GM19397 (cell line): Measurements from ENCODE around the gene HGS.
A peak's percentile ranks its signal among the peaks of the same experiment; 100 is the strongest.
"Not testable (repeated sequence)": the region's sequence is repeated elsewhere in the genome, so short reads cannot be mapped to it uniquely, and the experiment has no call there.

Source experiments
- ATAC-seq: cut with Tn5 transposase; IDR thresholded peaks from one replicate; pipeline ENCODE4 v1.9.1; 2021; ENCODE audit warnings: mild to moderate bottlenecking, moderate library complexity; ENCODE audit not compliant: unreplicated experiment

HGS gene

DNA sequence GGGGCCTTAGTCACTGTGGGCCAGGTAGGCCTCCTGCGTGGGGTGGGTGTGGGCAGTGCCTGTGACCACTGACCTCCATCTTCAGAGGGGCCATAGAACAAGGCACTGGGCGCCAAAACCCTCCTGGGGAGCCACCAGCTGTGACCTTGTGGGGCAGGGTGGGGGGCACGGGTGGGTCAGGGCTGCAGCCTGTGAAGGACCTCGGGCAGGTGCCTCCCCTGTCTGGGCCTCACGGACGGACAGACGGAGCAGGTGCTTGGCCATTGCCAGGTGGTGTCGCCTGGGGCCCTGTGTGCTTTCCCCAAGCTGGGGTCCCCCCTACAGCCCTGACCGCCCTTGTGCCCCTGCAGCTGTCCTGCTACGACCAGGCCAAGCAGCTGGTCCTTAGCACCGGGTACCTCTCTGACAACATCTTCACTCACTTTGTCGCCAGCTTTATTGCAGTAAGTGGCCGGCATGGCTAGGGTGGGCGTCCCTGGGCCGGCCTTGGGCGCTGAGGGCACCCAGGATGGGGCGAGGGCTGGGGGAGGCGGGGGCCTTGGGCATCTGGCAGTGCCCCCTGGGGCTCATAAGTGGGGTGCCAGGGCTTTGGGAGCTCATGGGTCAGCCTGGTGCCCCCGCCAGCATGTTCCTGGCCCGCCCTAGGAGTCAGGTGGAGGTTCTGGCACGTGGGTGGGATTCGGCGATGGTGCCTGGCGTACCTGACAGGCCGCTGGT lies 33.4 kb downstream of the HGS start:
- no peak for ATAC-seq

DNA sequence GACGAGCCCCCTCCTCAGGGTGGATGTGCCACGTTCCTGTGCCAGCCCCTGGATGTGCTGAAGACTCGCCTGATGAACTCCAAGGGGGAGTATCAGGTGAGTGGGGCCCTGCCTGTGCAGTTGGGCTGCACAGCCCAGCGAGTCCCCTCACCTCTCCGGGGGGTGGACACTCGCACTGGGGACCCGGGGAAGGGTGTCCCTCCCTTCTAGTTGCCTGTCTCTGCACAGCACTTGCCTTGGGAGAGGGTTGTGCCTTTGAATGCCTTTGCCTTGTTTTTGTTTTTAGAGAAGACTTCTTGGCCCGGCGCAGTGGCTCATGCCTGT lies 33.9 kb downstream of the HGS start:
- no peak for ATAC-seq

DNA sequence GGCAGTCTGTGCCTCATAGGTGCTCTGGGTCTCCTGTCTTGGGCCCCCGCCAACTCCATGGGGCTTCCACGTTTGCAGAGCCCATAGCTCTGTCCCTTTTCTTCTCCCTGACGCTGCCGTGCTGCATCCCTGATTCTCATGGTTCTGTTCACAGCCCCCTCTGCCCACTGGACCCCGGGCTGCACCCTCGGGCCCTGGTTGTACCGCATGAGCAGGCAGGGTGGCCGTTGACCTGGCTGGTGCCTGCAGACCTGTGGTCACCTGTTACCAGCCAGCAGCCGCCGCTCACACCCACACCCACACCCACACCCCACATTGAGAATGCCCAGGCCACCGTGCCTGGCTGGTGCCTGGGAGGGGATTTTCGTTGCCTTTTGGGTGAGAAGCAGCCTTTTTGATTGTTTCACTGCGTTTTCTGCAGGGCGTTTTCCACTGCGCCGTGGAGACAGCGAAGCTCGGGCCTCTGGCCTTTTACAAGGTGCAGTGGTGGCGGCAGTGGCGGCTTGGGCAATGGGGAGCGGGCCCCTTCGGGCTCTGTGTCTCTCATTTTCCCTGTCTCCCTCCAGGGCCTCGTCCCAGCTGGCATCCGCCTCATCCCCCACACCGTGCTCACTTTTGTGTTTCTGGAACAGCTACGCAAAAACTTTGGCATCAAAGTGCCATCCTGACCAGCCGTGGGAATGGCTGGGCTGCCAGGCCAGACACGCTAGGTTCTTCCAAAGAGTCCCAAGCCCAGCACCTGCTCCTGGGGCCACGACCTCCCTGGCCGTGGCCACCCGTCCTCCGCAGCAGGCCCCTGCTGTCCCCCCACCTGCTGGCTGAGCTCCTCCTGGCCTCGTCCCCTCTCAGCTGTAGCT lies 35.8 kb downstream of the HGS start:
- ATAC-seq: no peak

DNA sequence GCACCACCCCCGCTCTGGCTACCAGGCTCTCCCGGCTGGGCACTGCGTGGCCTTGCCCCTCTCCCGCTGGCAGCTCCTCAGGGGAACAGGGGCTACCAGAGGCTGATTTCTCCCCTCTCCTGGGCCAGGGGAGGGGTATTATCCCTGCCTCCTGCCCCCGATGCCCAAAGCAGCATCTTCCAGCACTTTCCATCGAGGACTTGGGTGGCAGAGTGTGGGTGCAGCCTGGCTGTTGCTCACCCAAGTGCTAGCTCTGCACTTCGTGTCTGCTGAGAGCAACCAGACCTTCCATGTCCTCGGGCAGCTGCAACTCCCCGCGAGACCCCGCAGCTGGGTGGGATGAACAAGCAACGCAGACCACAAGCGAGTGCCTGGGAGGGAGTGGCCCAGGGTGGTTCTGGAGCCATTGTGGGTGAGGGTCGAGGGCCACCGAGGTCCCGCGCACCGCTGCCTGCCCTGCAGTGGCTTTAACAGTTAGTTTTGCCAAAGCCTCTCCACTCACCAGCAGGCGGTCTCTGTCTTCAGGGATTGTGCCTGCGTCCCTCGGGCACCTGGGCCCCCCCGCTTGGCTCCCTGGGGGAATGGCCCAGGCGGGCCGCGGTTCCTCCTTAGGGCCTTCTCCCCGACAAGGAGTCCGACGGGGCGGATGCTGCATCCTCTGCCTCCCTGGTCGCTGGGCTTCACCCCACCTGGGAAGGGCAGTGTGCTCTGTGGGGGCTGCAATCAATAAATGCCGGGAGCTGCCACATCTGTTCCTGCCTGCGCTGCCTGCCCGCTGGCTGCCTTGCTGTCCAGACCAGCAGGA lies 36.7 kb downstream of the HGS start:
- ATAC-seq: no peak

DNA sequence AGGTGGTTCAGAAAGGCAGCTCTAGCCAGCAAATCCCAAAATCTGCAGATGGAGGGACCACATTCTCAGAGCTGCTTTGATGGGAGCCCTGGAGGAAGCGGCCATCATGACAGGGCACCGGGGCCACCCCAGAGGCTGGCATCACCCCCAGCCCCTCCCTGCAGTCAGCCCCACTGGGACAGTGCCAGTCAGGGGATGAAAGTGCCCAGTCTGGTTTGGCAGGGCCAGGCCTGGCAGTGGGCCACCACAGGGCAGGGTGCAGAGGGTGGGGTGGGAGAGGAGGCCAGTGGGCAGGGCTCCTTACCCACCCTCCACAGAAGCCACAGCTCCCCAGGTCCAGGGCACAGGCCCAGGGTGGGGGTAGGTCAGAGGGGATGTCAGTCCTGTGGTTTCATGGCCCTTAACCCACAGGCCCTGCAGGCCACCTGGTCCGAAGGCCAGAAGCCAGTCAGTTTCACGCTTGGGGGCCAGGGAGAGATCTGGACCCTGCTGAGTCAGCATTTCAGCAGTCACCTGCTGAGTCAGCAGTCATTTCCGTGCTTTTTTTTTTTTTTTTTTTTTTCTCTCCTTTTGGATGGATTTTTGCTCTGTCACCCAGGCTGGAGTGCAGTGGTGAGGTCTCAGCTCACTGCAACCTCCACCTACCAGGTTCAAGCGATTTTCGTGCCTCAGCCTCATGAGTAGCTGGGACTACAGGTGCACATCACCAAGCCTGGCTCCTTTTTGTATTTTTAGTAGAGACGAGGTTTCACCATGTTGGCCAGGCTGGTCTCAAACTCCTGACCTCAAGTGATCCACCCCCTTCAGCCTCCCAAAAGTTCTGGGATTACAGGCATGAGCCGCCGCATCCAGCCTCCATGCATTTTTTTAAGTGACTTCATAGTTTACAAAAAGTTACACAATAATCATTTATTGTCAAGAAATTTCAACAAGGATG lies 38.6 kb downstream of the HGS start:
- no peak for ATAC-seq

DNA sequence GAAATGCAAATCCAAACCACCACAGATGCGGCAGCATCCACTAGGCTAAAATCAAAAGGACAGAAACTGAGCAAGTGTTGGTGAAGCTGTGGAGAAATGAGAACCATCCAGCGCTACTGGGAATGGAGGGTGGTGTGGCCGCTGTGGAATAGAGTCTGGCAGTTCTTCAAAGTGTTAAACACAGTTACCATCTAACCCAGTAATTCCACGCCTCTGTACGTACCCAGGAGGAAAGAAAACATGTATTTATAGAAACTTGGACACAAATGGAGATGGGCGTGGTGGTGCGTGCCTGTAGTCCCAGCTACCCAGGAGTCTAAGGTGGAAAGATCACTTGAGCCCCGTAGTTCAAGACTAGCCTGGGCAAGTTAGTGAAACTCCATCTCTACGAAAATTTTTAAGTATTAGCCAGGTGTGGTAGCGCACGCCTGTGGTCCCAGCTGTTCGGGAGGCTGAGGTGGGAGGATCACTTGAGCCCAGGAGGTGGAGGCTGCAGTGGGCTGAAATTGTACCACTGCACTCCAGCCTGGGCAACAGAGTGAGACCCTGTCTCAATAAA lies 39.9 kb downstream of the HGS start:
- no peak for ATAC-seq

DNA sequence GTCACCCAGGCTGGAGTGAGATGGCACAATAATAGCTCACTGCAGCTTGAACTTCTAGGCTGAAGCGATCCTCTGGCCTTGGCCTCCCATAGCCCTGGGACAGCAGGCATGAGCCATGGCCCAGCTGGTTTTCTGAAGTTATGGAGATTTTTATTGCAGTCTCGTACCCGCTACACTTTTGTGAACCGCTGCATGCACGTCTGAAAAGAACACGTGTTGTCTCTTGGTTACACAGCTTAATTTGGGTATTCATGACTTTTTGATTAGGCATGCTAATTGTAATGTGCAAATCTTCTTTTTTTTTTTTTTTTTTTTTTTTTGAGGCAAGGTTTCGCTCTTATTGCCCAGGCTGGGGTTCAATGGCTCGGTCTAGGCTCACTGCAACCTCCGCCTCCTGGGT lies 41.6 kb downstream of the HGS start:
- no peak for ATAC-seq

DNA sequence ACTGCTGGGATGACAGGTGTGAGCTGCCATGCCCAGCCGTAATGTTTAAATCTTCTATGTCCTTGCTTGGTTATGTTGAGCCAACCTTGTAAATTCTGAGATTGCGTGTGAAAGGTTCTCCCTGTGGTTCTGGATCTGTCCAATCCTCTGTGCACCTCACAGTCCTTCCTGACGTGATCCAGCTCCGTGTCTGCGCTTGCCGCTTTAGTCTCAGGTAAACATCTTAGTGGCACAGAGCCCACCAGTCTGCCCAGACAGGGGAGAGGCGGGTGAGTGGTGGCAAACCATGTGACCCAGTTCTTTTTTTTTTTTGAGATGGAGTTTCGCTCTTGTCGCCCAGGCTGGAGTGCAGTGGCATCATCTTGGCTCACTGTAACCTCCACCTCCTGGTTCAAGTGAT lies 42.2 kb downstream of the HGS start:
- no peak for ATAC-seq

DNA sequence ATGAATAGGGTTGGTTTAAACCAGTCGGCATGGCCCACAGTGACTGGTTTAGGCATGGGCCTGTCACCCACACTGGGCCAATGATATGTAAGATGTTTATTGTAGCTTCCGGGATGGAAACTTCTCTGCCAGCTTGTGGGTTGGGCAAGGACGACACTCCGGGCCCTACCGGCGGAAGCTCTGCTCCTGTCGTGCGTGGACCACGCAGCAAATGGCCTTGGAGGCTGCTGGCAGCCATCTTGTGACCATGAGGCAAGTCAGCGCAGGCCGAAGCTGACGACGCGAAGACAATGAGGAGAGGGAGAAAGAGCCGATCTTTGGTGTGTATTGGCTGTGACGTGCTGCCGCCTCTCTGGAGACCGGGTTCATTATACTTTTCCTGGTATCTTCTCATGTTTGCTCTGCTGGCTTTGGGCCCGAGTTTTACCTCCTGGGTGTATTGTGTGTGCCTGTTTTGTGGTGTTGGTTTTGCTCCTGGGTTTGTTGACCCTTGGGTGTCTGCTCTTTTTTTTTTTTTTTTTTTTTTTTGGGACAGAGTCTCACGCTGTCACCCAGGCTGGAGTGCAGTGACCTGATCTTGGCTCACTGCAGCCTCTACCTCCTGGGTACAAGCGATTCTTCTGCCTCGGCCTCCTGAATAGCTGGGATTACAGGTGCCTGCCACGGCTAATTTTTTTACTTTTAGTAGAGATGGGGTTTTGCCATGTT lies 43.7 kb downstream of the HGS start:
- ATAC-seq: no peak

DNA sequence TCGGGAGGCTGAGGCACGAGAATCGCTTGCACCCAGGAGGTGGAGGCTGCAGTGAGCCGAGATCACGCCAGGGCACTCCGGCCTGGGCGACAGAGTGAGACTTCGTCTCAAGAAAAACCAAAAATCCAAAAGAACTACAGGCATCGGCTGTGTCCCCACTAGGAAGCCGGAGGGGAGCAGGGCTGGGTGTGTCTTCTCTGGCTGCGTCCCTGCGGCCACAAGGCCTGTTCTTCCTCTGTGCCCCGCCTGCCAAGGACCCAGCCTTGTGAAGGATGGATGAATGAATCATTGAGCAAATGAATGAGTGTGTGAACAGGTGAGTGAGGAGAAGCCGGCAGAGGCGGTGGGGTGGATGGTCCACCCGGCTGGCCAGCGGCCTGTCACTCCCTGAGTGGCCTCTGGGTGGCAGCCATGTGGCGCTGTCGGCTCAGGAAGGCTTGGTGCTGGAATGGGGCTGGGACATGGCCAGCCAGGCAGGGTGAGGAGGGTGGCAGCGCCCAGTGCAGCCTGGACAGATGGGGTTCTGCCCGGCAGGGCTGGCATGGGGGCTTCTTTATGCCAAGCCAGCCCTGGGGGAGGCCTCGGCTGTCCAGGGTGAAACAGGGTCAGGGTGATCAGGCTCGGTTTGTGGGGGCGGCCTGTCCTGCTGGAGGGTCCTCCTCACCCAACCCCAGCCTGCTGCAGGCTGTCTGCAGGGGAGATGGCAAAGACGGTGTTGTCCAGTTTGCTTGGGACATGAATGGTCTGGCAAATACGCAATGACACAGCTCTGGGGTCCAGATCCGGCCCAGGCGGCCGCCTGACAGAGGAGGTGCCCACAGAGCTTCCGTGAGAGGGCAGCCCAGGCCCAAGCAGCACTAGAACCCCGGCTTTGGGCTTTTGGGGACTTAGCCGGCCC lies 49.9 kb downstream of the HGS start:
- ATAC-seq: peak; percentile 44

DNA sequence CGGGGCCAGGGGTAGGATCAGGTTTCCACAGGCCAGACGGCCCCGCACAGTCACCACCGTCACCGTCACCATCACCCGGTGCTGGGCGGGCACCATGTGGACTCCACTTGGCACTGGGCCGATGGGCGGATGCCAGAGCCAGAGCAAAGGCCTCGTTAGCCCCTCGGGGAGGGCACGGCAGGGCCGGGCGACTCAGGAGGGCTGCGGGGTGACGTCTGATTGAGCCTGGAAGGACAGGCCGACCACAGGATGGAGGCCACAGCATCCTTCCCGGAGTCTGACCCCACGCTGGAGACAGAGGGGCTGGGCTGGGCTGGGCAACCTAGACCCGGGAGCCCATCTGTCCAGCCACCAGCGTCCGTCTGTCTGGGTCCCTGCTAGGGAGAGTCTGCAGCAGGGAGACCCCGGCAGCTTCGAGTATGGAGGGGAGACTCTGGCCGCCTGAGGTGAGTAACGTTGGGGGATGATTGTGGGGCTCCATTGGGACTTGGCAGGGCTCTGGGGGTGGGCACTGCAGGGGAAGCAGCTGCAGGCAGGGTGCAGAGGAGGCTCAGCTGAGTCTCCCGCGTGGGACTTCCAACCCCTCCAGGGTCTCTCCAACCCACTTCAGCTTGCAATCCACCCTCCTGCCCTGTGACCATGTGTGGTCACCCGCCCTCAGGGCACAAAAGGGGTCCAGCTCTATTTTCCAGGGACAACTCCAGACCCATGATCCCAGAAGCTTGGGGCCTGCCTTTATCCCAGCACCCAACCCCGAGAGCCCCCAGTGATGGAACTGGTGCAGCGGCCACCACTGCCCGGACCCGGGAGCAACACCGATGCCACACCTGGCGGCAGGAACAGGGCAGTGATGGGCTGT lies 50.8 kb downstream of the HGS start:
- ATAC-seq: no peak

DNA sequence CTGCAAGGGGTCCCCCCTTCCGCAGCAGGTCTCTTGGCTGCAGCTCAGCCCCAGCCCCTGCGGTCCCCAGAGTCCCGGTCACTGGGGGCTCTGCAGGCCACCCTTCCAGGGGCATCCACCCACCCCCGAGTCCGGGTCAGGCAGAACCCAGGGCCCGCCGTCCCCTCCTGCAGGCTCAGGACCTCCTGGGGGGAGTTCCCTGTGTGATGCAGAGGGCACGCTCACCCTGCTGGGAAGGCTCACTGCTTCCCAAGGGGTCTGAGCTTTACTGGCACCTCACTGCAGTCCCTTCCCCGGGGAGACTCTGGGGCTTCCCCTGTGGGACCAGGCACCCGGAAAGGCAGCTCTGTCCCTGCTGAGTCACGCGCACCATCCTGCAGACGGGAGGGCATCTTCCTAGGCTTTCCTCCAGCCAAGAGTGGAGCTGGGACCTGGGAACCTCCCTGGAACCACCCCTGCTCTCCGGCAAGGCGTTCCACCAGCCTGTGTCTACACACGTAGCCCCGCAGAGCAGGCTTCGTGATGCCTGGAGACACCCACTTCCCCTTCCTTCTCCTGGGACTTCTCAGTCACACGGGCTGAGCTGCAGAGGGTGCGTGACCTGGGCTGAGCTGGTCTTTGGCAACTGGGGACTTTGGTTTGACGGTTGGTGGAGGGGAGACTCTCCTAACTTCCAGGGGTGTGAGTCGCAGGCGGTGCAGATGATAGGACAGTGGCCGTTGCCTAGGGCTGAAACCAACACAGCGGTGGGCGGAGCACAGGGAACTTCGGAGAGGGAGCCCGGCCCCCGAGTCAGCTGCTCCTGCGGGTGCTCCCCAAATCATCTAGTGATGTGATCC lies 51.7 kb downstream of the HGS start:
- no peak for ATAC-seq

DNA sequence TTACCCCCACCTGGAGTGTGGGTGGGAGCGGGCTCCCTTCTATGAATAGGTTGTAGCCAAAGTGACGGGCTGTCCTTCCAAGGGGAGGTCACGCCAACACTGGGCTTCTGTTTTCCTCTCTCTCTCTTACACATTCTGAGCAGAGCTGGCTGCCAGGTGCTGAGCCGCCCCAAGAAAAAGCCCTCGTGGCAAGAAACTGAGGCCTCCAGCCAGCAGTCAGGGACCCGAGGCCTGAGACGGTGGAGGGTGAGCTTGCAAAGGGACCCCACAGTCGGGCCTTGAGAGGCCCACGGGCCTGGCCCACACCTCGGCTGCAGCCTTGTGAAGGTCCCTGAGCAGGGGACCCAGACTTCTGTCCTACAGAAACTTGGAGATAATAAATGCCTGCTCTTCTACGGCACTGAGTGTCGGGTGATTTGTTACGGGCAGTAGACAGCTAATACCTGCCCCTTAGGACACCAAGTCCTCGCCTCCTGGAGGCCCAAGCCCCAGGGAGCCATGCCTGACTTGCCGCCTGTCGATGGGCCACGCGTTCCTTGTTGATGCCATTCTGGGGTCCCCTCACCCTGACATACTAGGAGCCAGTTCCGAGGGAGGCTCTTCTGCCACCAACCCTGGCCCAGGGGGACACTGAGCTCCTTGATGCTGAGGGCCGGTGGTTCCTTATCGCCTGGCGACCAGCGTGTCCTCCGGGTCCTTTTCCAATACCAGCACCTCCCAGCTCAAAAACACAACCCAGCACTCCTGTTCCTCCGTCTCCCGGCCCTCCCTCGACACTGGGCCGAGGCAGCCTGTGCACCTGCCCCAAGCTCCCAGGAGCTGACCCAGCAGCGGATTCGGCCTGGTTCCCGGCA lies 54.4 kb downstream of the HGS start:
- no peak for ATAC-seq

DNA sequence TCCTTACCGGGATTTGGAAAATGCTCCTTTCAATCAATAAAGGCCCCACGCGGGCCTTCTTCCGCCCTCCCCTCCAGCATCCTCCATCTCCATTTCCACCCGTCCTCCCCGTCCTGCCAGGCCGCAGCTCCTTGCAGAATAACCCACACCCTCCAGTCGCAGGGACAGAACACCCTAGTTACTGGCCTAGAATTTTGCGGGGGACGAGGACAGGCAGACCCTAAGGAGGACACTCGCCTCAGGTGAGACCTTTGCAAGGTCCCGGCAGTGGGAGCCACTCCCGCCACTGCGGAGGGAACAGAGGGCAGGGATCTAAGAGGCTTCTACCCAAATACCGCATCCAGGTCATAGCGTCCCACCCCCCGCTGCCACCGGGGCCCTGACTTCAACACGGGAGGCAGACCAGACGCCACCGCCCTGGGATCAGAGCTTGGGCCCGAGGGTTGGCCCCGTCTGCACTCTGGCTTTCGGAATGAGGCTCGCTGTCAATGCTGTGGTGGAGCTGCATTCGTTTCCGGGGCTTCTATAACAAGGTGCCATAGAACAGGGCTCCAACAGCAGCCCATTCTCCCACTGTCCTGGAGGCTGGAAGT lies 55.1 kb downstream of the HGS start:
- ATAC-seq: no peak

DNA sequence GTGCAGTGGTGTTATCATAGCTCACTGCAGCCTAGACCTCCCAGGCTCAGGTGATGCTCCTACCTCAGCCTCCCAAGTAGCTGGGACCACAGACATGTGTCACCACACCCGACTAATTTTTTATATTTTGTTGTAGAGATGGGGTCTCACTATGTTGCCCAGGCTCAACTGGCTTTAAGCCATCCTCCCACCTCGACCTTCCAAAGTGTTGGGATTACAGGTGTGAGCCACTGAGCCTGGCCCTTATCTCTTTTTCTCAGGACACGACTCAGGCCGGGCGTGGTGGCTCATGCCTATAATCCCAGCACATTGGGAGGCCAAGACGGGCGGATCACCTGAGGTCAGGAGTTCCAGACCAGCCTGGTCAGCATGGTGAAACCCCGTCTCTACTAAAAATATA lies 55.8 kb downstream of the HGS start:
- not testable (repeated sequence) for ATAC-seq
